ENCODE data around the gene LDHD.

The LDHD gene

DNA sequence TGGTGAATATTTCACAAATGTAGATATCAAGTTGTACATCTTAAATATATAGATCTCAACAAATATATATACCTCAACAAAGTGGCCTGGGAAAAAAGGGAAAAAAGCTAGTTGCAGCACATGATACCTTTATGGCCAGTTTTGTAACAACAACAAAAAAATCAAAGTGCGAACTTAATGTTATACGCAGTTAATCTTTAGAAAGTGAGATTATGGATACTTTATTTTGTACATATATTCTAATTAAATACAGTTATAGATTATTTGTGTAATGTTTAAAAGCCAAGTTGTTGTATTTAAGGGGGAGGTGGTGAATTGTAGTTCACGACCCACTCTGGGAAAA, 31.4 kb upstream of the LDHD start:
- TF ChIP-seq, protein P1, sequence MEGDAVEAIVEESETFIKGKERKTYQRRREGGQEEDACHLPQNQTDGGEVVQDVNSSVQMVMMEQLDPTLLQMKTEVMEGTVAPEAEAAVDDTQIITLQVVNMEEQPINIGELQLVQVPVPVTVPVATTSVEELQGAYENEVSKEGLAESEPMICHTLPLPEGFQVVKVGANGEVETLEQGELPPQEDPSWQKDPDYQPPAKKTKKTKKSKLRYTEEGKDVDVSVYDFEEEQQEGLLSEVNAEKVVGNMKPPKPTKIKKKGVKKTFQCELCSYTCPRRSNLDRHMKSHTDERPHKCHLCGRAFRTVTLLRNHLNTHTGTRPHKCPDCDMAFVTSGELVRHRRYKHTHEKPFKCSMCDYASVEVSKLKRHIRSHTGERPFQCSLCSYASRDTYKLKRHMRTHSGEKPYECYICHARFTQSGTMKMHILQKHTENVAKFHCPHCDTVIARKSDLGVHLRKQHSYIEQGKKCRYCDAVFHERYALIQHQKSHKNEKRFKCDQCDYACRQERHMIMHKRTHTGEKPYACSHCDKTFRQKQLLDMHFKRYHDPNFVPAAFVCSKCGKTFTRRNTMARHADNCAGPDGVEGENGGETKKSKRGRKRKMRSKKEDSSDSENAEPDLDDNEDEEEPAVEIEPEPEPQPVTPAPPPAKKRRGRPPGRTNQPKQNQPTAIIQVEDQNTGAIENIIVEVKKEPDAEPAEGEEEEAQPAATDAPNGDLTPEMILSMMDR (IDR thresholded peaks at IDR 0.05; ENCODE audit: low read depth, low read length) = no peak
- Histone ChIP-seq H3K27me3 (no peaks in the 10 kb centered on the region), H3K9me3 (no peaks in the 10 kb centered on the region), H3K4me3 (ENCODE audit: low read depth, low read length) (peak overlapping the region; percentile 88), H3K4me1 (no peaks in the 10 kb centered on the region), H3K36me3 (0 out of 2 replicates have a peak, but pooled peaks cover 7% of the 10 kb centered on the region)
- DNase-seq = no peak

DNA sequence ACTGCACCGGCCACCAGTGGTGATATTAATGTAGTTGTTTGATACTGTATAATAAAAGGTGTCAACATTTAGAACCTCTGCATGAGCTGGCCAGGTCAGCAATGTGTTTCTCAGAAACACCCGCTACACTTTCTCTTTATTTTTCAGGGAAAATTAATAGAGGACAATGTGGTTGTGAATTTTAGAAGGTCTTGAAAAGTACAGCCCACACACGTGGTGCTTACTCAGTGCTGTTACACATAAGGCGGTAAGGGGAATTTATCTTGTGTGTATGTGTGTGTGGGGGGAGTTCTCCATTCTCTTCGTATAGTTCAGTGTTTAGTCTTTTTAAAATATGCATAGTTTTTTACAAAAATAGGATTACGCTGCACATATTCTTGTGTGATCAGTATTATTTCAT, 27.4 kb upstream of the LDHD start:
- no peaks in the 10 kb centered on the region for H3K36me3 ChIP-seq
- H3K27me3 ChIP-seq = no peaks in the 10 kb centered on the region
- TF ChIP-seq, protein P1 (IDR thresholded peaks at IDR 0.05; ENCODE audit: low read depth, low read length) = no peak
- H3K4me3 ChIP-seq (ENCODE audit: low read depth, low read length) = no peak overlapping the region
- DNase-seq = no peak
- no peaks in the 10 kb centered on the region for H3K9me3 ChIP-seq
- H3K4me1 ChIP-seq = no peaks in the 10 kb centered on the region

DNA sequence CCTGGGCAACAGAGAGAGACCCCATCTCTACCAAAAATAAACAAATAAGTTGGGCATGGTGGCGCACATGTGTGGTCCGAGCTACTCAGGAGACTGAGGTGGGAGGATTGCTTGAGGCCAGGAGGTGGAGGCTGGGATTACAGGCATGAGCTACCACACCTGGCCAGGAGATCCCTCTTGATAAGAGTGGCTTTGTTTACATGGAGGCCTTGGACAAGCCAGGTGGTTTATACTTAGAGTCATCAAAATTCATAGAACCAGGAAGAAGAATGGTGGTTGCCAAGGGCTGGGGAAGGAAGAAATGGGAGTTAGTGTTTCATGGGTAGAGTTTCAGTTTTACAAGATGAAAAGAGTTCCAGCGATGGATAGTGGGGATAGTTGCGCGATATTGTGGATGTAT, 22.9 kb upstream of the LDHD start:
- DNase-seq = no peak
- Histone ChIP-seq H3K4me1 (no peaks in the 10 kb centered on the region), H3K4me3 (ENCODE audit: low read depth, low read length) (no peak overlapping the region), H3K36me3 (no peaks in the 10 kb centered on the region), H3K27me3 (no peaks in the 10 kb centered on the region), H3K9me3 (no peaks in the 10 kb centered on the region)
- TF ChIP-seq, protein P1 (IDR thresholded peaks at IDR 0.05; ENCODE audit: low read depth, low read length) = no peak

DNA sequence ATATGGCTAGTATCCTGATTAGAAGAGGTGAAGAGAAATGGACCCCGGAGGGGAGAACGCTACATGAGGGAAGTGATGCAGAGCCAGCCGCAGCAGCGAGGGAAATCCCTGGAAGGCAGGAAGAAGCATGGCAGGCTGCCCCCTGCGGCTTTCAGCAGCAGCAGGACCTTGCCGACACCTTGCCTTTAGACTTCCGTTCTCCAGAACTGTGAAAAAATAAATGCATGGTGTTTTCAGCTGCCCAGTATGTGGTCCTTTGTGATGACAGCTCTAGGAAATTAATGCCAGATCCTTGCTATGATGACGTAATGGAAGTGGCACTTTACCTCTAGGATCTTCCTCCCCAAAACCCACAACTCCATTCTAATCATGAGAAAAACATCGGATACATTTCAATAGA, 22.1 kb upstream of the LDHD start:
- no peaks in the 10 kb centered on the region for H3K36me3 ChIP-seq
- no peaks in the 10 kb centered on the region for H3K27me3 ChIP-seq
- DNase-seq = peak; percentile 32
- peak overlapping the region; percentile 39 for H3K4me3 ChIP-seq (ENCODE audit: low read depth, low read length)
- H3K9me3 ChIP-seq = no peaks in the 10 kb centered on the region
- H3K4me1 ChIP-seq = no peaks in the 10 kb centered on the region
- TF ChIP-seq, protein P1 (IDR thresholded peaks at IDR 0.05; ENCODE audit: low read depth, low read length) = 0 out of 2 replicates have a peak, but pooled peaks have one; percentile 23

DNA sequence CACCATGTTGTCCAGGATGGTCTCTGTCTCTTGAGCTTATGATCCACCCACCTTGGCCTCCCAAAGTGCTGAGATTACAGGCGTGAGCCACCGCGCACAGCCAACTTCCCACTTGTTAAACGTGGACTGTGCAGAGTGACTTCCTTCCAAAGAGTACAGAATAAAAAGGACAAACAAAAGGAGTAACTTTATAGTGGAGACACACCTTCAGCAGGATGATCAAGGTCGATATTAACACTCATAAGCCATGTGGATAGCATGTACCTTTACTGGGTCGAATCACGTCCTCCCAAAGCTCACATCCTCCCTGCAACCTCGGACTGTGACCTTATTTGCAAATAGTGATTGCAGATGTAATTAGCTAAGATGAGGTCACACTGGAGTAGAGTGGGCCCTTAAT, 21.7 kb upstream of the LDHD start:
- no peaks in the 10 kb centered on the region for H3K9me3 ChIP-seq
- no peaks in the 10 kb centered on the region for H3K36me3 ChIP-seq
- H3K4me1 ChIP-seq = no peaks in the 10 kb centered on the region
- TF ChIP-seq, protein P1 (IDR thresholded peaks at IDR 0.05; ENCODE audit: low read depth, low read length) = no peak
- H3K4me3 ChIP-seq (ENCODE audit: low read depth, low read length) = peak overlapping the region; percentile 39
- no peak for DNase-seq
- no peaks in the 10 kb centered on the region for H3K27me3 ChIP-seq

DNA sequence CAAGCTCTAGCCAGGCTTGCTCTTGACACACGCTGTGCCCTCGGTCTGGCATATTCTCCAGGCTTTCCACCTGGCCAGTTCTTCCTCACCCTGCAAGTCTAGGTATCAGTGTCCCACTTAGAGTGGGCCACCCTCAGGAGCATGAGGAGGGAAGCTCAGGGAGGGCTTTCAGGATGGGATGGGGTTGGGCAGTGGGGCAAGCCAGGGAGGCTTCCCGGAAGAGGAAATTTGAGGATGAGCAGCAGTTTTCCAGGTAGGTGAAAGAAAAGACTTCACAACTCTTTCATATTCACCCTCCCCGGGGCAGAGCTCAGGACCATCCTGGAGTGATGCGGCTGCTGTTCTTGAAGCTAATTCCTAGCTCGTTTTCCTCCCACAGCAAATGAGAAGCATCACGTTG, 14.5 kb upstream of the LDHD start:
- DNase-seq = no peak
- no peaks in the 10 kb centered on the region; the same call in 1 of the 2 replicates for H3K9me3 ChIP-seq
- H3K36me3 ChIP-seq = no peaks in the 10 kb centered on the region
- TF ChIP-seq, protein P1 (IDR thresholded peaks at IDR 0.05; ENCODE audit: low read depth, low read length) = no peak
- H3K4me1 ChIP-seq = no peaks in the 10 kb centered on the region
- H3K4me3 ChIP-seq (ENCODE audit: low read depth, low read length) = no peak overlapping the region
- 0 out of 2 replicates have a peak, but pooled peaks cover 2% of the 10 kb centered on the region for H3K27me3 ChIP-seq
